Measurements from ENCODE around the gene TFAP2C.

TFAP2C gene

GRCh38 chr20:56631990-56632327 lies 2.9 kb downstream of the TFAP2C start:
- no peak for DNase-seq (ENCODE audit: low spot score)
- TF ChIP-seq CTCF (IDR thresholded peaks at IDR 0.05; ENCODE audit: extremely low read depth, missing control alignments) = no peak

DNA sequence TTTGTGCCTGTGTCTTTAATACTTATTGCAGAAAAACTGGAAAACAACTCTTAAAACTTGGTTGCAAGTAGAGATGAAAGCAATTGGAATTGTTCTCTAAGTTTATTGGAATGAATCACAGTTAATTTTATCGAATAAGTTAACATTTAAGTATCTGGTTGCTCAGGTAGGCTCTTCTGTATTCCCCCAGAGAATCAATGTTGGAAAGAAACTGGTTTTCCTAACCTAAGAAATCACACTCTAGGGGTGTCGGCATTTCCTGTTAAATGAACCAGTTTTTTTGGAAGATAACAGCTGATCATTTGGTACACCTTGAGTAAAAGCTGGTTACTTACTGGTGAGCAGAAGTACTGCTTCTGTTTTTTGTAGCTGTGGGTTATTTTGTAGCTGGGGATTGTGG lies 5.2 kb downstream of the TFAP2C start:
- no peak for DNase-seq (ENCODE audit: low spot score)
- no peak for TF ChIP-seq CTCF (IDR thresholded peaks at IDR 0.05; ENCODE audit: extremely low read depth, missing control alignments)

GRCh38 chr20:56634735-56635385 lies 5.8 kb downstream of the TFAP2C start:
- DNase-seq (ENCODE audit: low spot score) = no peak
- no peak for TF ChIP-seq CTCF (IDR thresholded peaks at IDR 0.05; ENCODE audit: extremely low read depth, missing control alignments)

- DNase-seq (ENCODE audit: low spot score) = no peak
- no peak for TF ChIP-seq CTCF (IDR thresholded peaks at IDR 0.05; ENCODE audit: extremely low read depth, missing control alignments)
These were observed 7.6 kb downstream of the TFAP2C start for GRCh38 chr20:56636716-56637115.

DNA sequence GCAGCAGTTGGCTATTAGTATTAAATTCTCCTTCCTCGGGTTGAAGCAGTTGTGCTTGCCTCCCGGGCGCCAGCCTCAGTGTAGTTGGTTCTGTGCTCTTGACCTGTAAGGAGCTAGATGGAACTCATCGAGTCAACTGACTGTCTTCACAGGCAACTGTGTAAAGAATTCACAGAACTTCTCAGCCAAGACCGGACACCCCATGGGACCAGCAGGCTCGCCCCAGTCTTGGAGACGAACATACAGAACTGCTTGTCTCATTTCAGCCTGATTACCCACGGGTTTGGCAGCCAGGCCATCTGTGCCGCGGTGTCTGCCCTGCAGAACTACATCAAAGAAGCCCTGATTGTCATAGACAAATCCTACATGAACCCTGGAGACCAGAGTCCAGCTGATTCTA lies 8.5 kb downstream of the TFAP2C start:
- no peak for DNase-seq (ENCODE audit: low spot score)
- TF ChIP-seq CTCF (IDR thresholded peaks at IDR 0.05; ENCODE audit: extremely low read depth, missing control alignments) = no peak

GRCh38 chr20:56646599-56646998 lies 17.5 kb downstream of the TFAP2C start:
- DNase-seq (ENCODE audit: low spot score) = no peak
- no peak for TF ChIP-seq CTCF (IDR thresholded peaks at IDR 0.05; ENCODE audit: extremely low read depth, missing control alignments)

- DNase-seq (ENCODE audit: low spot score) = no peak
- TF ChIP-seq CTCF (IDR thresholded peaks at IDR 0.05; ENCODE audit: extremely low read depth, missing control alignments) = no peak
These were observed 24.1 kb downstream of the TFAP2C start for GRCh38 chr20:56653211-56653610.
